OCI-LY7 (cell line): ENCODE data around the gene ATPAF1. TPM values are rescaled to one million over a fixed set of nuclear protein-coding genes. Genes with fewer than 3 reads are reported as not detected.

Source experiments
- BruUV-seq: library from RNA; stranded (reverse); fragments of 400-500 nt; replicated peaks from 2 replicates; lab custom pipeline; 2021; lab: Mats Ljungman, UMichigan
- CTCF ChIA-PET: fragments of 300-600 bp; sonication (Branson Sonifier 250); formaldehyde crosslinking; loops from one replicate; lab custom pipeline; 2022; ENCODE audit warnings: antibody characterized with exemption; ENCODE audit not compliant: unreplicated experiment; lab: Charles Lee
- POLR2A ChIA-PET: fragments of 300-600 bp; sonication (Branson Sonifier 250); formaldehyde crosslinking; loops from one replicate; lab custom pipeline; 2022; ENCODE audit warnings: antibody characterized with exemption; lab: Charles Lee
- DNase-seq: peaks from one replicate; pipeline ENCODE4 v3.0.0-alpha.2; 2015; ENCODE audit warnings: low spot score
- H2AFZ ChIP-seq: fragments of 200-600 bp; sonication (generic), shearing (Covaris generic); 2 replicates; pipeline ENCODE4 v1.6.1; 2014; ENCODE audit warnings: mild to moderate bottlenecking, antibody characterized with exemption, low read length, moderate library complexity
- H3K27ac ChIP-seq: fragments of 200-600 bp; sonication (generic); 2 replicates; pipeline ENCODE4 v1.5.1; 2014; ENCODE audit warnings: mixed run types, low read depth, mild to moderate bottlenecking, moderate library complexity, low read length, inconsistent platforms; ENCODE audit not compliant: poor library complexity, severe bottlenecking
- H3K36me3 ChIP-seq: fragments of 200-600 bp; sonication (generic); 2 replicates; pipeline ENCODE4 v1.6.1; 2014; ENCODE audit warnings: mild to moderate bottlenecking, antibody characterized with exemption, low read length, moderate library complexity, mixed read lengths; ENCODE audit not compliant: insufficient read depth
- H3K4me1 ChIP-seq: fragments of 200-600 bp; sonication (generic); 2 replicates; pipeline ENCODE4 v1.5.1; 2014; ENCODE audit warnings: mild to moderate bottlenecking, low read length; ENCODE audit not compliant: insufficient read depth, poor library complexity, severe bottlenecking
- H3K4me2 ChIP-seq: fragments of 200-600 bp; sonication (generic); 2 replicates; pipeline ENCODE4 v1.6.1; 2014; ENCODE audit warnings: mild to moderate bottlenecking, low read length
- H3K4me3 ChIP-seq: fragments of 200-600 bp; sonication (generic); 2 replicates; pipeline ENCODE4 v1.5.1; 2014; ENCODE audit warnings: mild to moderate bottlenecking, low read depth, low read length; ENCODE audit not compliant: poor library complexity, severe bottlenecking
- H3K79me2 ChIP-seq: fragments of 200-600 bp; sonication (generic); 2 replicates; pipeline ENCODE4 v1.6.1; 2016; ENCODE audit warnings: low read depth, mild to moderate bottlenecking, low read length, moderate library complexity, mixed read lengths; ENCODE audit not compliant: insufficient read depth
- H3K9me2 ChIP-seq: fragments of 200-600 bp; sonication (generic); 2 replicates; pipeline ENCODE4 v1.6.1; 2016; ENCODE audit warnings: mild to moderate bottlenecking, low read length, mixed read lengths; ENCODE audit not compliant: insufficient read depth
- H3K9me3 ChIP-seq: fragments of 200-600 bp; sonication (generic); 2 replicates; pipeline ENCODE4 v1.6.1; 2014; ENCODE audit warnings: mild to moderate bottlenecking, mixed run types, low read length, mixed read lengths
- H4K20me1 ChIP-seq: fragments of 200-600 bp; sonication (generic); 2 replicates; pipeline ENCODE4 v1.6.1; 2014; ENCODE audit warnings: mild to moderate bottlenecking, antibody characterized with exemption, low read length, moderate library complexity, mixed read lengths; ENCODE audit not compliant: insufficient read depth
- EZH2phosphoT487 ChIP-seq: fragments of 200-600 bp; sonication (generic); IDR thresholded peaks from 2 replicates; pipeline ENCODE4 v1.6.1; 2018; ENCODE audit warnings: low read depth, borderline replicate concordance, mild to moderate bottlenecking, mixed run types, antibody characterized with exemption, low read length, moderate library complexity, mixed read lengths
- intact Hi-C: fragments of 100-400 bp; cut with micrococcal nuclease; formaldehyde crosslinking; loops from one replicate; pipeline ENCODE4 v1.10.0; 2022; ENCODE audit not compliant: unreplicated experiment
- total RNA-seq, 2 experiments: library from RNA; depleted of rRNA in 1 of 2; stranded (reverse); fragments of >200 nt in 1 of 2; shearing (Covaris generic) in 1 of 2; gene quantifications; 2 replicates each; pipeline ENCODE4 v1.2.3, GENCODE V29; 2014 to 2022
- TF ChIP-seq, protein P1 (sequence below): fragments of 200-600 bp; sonication (generic); conservative IDR thresholded peaks from 2 replicates; pipeline ENCODE4 v1.5.1; 2014; ENCODE audit warnings: mild to moderate bottlenecking, antibody characterized with exemption, low read length, moderate library complexity, mixed read lengths

ATPAF1 gene
- total RNA-seq, 2 experiments from 2014 or later, result 32.3 to 38.3 TPM

DNA sequence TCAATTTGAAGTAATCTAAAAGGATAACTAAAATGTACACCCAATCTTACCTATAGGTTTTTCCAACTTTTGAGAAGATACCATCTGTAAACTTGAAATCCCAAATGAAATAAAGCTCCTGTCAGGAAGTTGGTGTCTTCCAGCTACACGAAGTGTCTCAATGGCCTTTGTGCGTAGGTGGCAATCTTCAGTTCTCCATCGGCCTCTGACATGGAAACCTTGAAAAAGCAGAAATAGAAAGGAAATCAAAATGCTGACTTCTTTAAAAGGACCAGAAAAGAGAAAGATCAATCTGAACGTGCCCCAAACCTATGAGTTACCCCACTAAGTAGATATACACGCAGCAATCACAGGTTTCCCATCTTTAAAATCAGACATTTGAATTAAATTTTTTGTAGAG is 74.1 kb downstream of the ATPAF1 start:
- no peak overlapping the region for H3K27ac ChIP-seq
- no peaks in the 10 kb centered on the region for H3K4me1 ChIP-seq
- H4K20me1 ChIP-seq, result no peaks in the 10 kb centered on the region
- BruUV-seq, result no TSS peak
- CTCF ChIA-PET, result no interaction called here
- H2AFZ ChIP-seq, result no peak overlapping the region
- DNase-seq, result no peak
- no peak for TF ChIP-seq EZH2phosphoT487
- TF ChIP-seq, protein P1, sequence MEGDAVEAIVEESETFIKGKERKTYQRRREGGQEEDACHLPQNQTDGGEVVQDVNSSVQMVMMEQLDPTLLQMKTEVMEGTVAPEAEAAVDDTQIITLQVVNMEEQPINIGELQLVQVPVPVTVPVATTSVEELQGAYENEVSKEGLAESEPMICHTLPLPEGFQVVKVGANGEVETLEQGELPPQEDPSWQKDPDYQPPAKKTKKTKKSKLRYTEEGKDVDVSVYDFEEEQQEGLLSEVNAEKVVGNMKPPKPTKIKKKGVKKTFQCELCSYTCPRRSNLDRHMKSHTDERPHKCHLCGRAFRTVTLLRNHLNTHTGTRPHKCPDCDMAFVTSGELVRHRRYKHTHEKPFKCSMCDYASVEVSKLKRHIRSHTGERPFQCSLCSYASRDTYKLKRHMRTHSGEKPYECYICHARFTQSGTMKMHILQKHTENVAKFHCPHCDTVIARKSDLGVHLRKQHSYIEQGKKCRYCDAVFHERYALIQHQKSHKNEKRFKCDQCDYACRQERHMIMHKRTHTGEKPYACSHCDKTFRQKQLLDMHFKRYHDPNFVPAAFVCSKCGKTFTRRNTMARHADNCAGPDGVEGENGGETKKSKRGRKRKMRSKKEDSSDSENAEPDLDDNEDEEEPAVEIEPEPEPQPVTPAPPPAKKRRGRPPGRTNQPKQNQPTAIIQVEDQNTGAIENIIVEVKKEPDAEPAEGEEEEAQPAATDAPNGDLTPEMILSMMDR, result no peak
- H3K79me2 ChIP-seq, result no peaks in the 10 kb centered on the region
- H3K9me2 ChIP-seq, result no peaks in the 10 kb centered on the region
- peaks cover 12% of the 10 kb centered on the region; the same call in 1 of the 2 replicates for H3K36me3 ChIP-seq
- no peak overlapping the region for H3K4me2 ChIP-seq
- intact Hi-C loops, result no loop called here
- no peak overlapping the region for H3K4me3 ChIP-seq
- H3K9me3 ChIP-seq, result no peaks in the 10 kb centered on the region
- POLR2A ChIA-PET, result no interaction called here

DNA sequence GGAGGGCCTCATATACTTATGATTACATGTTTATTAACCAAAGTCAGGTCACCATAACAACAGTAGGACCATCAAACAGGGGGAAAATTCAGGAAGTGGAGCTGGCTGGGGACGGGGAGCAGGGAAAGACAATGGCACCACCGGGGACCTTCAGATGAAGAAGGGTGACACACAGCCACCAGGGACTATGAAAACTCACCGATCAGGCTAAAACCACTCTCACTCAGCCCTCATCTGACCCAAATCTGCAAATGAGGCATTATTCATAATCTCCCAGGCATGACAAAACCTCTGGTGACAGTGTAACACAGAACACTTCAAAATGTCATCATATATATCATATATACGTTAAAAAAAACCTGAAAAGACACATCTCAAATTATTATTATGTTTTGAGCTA is 75.3 kb downstream of the ATPAF1 start:
- intact Hi-C loops, result no loop called here
- BruUV-seq, result no TSS peak
- Histone ChIP-seq H3K36me3 (peaks cover 12% of the 10 kb centered on the region; the same call in 1 of the 2 replicates), H3K4me1 (no peaks in the 10 kb centered on the region), H3K9me2 (no peaks in the 10 kb centered on the region), H3K27ac (no peak overlapping the region), H3K79me2 (no peaks in the 10 kb centered on the region), H3K4me2 (no peak overlapping the region), H3K9me3 (no peaks in the 10 kb centered on the region), H2AFZ (no peak overlapping the region), H3K4me3 (no peak overlapping the region), H4K20me1 (no peaks in the 10 kb centered on the region)
- ChIA-PET POLR2A (no interaction called here), CTCF (no interaction called here)
- no peak for DNase-seq
- TF ChIP-seq EZH2phosphoT487, result no peak
- TF ChIP-seq, protein P1, result no peak

DNA sequence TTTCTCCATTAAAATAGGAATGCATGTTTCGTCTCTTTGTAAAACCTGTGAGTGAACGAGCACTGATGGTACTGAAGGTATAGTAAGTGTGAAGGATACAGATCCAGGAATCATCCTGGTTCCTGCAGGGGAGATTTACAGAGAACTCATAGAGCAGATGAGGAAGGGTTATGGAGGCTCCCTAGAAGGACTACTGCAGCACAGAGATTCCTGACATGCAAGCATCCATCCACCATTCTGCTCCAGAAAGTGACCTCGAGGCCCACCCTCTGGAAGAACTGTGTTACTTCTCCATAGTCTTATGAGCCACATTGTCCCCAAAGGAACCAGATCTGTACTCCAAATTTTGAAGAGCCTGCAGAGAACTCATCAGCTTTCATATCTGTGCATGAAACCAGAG is 78.6 kb downstream of the ATPAF1 start:
- H3K9me2 ChIP-seq, result no peaks in the 10 kb centered on the region
- DNase-seq, result no peak
- CTCF ChIA-PET, result no interaction called here
- no peaks in the 10 kb centered on the region for H3K9me3 ChIP-seq
- no peaks in the 10 kb centered on the region for H4K20me1 ChIP-seq
- H3K36me3 ChIP-seq, result peaks cover 12% of the 10 kb centered on the region; the same call in 1 of the 2 replicates
- intact Hi-C loops, result no loop called here
- H3K27ac ChIP-seq, result no peak overlapping the region
- no peak for TF ChIP-seq EZH2phosphoT487
- TF ChIP-seq, protein P1, result no peak
- H3K4me1 ChIP-seq, result no peaks in the 10 kb centered on the region
- POLR2A ChIA-PET, result no interaction called here
- no peak overlapping the region for H2AFZ ChIP-seq
- H3K4me2 ChIP-seq, result no peak overlapping the region
- no peak overlapping the region for H3K4me3 ChIP-seq
- no peaks in the 10 kb centered on the region for H3K79me2 ChIP-seq
- BruUV-seq, result no TSS peak
